ENCODE data around the gene PARPBP.

PARPBP gene

GRCh38 chr12:102174117-102174516, 54.1 kb downstream of the PARPBP start:
- H3K9ac ChIP-seq = no peak overlapping the region
- no peak overlapping the region for H3K4me2 ChIP-seq (ENCODE audit: low read length)
- no peaks in the 10 kb centered on the region for H3K79me2 ChIP-seq
- H3K27me3 ChIP-seq (ENCODE audit: control insufficient read depth, insufficient read depth, low read length) = no peaks in the 10 kb centered on the region
- no peak overlapping the region for H2AFZ ChIP-seq
- H3K9me3 ChIP-seq (ENCODE audit: control insufficient read depth, low read length) = no peaks in the 10 kb centered on the region
- H3K36me3 ChIP-seq (ENCODE audit: control insufficient read depth, insufficient read depth, low read length) = no peaks in the 10 kb centered on the region
- TF ChIP-seq, protein P1, sequence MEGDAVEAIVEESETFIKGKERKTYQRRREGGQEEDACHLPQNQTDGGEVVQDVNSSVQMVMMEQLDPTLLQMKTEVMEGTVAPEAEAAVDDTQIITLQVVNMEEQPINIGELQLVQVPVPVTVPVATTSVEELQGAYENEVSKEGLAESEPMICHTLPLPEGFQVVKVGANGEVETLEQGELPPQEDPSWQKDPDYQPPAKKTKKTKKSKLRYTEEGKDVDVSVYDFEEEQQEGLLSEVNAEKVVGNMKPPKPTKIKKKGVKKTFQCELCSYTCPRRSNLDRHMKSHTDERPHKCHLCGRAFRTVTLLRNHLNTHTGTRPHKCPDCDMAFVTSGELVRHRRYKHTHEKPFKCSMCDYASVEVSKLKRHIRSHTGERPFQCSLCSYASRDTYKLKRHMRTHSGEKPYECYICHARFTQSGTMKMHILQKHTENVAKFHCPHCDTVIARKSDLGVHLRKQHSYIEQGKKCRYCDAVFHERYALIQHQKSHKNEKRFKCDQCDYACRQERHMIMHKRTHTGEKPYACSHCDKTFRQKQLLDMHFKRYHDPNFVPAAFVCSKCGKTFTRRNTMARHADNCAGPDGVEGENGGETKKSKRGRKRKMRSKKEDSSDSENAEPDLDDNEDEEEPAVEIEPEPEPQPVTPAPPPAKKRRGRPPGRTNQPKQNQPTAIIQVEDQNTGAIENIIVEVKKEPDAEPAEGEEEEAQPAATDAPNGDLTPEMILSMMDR (IDR thresholded peaks at IDR 0.05) = no peak
- no peaks in the 10 kb centered on the region for H3K4me1 ChIP-seq
- H3K4me3 ChIP-seq (ENCODE audit: low read depth, low read length) = no peak overlapping the region
- H3K27ac ChIP-seq = no peak overlapping the region

DNA sequence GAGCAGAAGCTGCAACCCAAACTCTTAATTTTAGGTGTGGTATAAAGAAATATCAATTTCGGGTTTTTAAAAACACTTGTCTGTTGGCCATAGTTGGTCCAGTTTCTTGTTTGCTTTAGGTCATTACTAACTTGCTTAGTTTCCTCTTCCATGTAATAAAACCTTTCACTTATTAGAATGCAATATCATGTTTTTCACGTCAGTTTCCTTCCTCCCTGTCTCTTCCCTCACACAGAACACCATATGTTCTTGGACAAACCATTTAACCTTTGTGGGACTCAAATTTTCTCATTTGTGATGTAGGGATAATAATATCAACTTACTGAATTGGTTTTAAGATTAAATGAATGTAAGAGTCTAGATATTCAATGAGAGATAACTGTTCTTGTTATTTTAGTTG, 54.8 kb downstream of the PARPBP start:
- Histone ChIP-seq H3K4me2 (ENCODE audit: low read length) (no peak overlapping the region), H3K4me3 (ENCODE audit: low read depth, low read length) (no peak overlapping the region), H2AFZ (no peak overlapping the region), H3K27ac (no peak overlapping the region), H3K27me3 (ENCODE audit: control insufficient read depth, insufficient read depth, low read length) (no peaks in the 10 kb centered on the region), H3K4me1 (no peaks in the 10 kb centered on the region), H3K9me3 (ENCODE audit: control insufficient read depth, low read length) (no peaks in the 10 kb centered on the region), H3K36me3 (ENCODE audit: control insufficient read depth, insufficient read depth, low read length) (no peaks in the 10 kb centered on the region), H3K79me2 (no peaks in the 10 kb centered on the region), H3K9ac (no peak overlapping the region)
- TF ChIP-seq, protein P1 (IDR thresholded peaks at IDR 0.05) = no peak

DNA sequence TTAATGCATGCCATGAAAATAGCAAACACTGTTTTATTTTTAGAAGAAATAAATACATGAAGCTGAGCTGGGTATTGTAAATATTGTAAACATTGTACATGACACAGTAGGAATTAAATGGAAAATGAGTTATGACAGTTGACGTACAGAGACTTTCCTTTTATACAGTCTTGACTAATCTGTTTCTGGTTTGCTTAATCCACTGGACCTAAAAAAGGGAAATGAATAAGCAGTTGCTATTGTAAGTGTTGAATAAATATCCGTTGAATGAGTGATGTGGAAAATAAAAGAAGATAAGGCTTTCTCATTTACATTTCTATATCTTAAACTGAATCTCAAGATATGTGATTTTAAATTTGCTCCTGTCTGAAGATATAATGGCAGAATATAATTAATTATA, 62.7 kb downstream of the PARPBP start:
- TF ChIP-seq, protein P1 (IDR thresholded peaks at IDR 0.05) = no peak
- Histone ChIP-seq H3K36me3 (ENCODE audit: control insufficient read depth, insufficient read depth, low read length) (no peaks in the 10 kb centered on the region), H3K9me3 (ENCODE audit: control insufficient read depth, low read length) (no peaks in the 10 kb centered on the region), H3K4me3 (ENCODE audit: low read depth, low read length) (no peak overlapping the region), H2AFZ (no peak overlapping the region), H3K9ac (no peak overlapping the region), H3K27me3 (ENCODE audit: control insufficient read depth, insufficient read depth, low read length) (no peaks in the 10 kb centered on the region), H3K27ac (no peak overlapping the region), H3K79me2 (no peaks in the 10 kb centered on the region), H3K4me1 (no peaks in the 10 kb centered on the region), H3K4me2 (ENCODE audit: low read length) (no peak overlapping the region)

DNA sequence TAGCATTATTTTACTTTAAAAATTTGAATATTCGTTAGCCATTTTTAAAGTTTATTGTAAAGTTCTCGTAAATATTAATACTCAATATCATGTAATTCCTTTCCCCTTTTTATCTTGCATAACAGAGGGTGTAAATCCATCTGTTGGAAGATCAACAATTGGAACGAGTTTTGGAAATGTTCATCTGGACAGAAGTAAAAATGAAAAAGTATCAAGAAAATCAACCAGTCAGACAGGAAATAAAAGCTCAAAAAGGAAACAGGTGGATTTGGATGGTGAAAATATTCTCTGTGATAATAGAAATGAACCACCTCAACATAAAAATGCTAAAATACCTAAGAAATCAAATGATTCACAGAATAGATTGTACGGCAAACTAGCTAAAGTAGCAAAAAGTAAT, 75.8 kb downstream of the PARPBP start:
- Histone ChIP-seq H3K4me2 (ENCODE audit: low read length) (no peak overlapping the region), H3K4me3 (ENCODE audit: low read depth, low read length) (no peak overlapping the region), H3K9me3 (ENCODE audit: control insufficient read depth, low read length) (no peaks in the 10 kb centered on the region), H3K36me3 (ENCODE audit: control insufficient read depth, insufficient read depth, low read length) (no peaks in the 10 kb centered on the region), H3K4me1 (no peaks in the 10 kb centered on the region), H3K79me2 (no peaks in the 10 kb centered on the region), H3K27me3 (ENCODE audit: control insufficient read depth, insufficient read depth, low read length) (no peaks in the 10 kb centered on the region), H3K27ac (no peak overlapping the region), H2AFZ (no peak overlapping the region), H3K9ac (no peak overlapping the region)
- TF ChIP-seq, protein P1 (IDR thresholded peaks at IDR 0.05) = no peak

- H3K4me2 ChIP-seq (ENCODE audit: low read length) = no peak within 1 kb of the TSS
- no peaks in the 10 kb centered on the region for H3K79me2 ChIP-seq
- no peak within 1 kb of the TSS for H3K9ac ChIP-seq
- no peaks in the 10 kb centered on the region for H3K4me1 ChIP-seq
- no peak within 1 kb of the TSS for H2AFZ ChIP-seq
- no peaks in the 10 kb centered on the region for H3K27me3 ChIP-seq (ENCODE audit: control insufficient read depth, insufficient read depth, low read length)
- no peaks in the 10 kb centered on the region for H3K9me3 ChIP-seq (ENCODE audit: control insufficient read depth, low read length)
- no peaks in the 10 kb centered on the region for H3K36me3 ChIP-seq (ENCODE audit: control insufficient read depth, insufficient read depth, low read length)
- H3K4me3 ChIP-seq (ENCODE audit: low read depth, low read length) = no peak within 1 kb of the TSS
- no peak within 1 kb of the TSS for H3K27ac ChIP-seq
- TF ChIP-seq, protein P1 (IDR thresholded peaks at IDR 0.05) = no peak
Measured at GRCh38 chr12:102197789-102198188, 77.8 kb downstream of the PARPBP start, which contains the start of gene PMCH. TSS of gene PMCH (minus strand) at chr12:102197833. CDS start at chr12:102197770, 63 bp downstream.
